Tibial artery (tissue), 4 donors: ENCODE results near the gene PDE6A.

Source experiments
- DNase-seq, 2 donors: peaks; one replicate each; pipeline ENCODE4 v3.0.0-alpha.2; 2019
- H3K27ac ChIP-seq, 2 donors: fragments of 200-600 bp; sonication (generic) in 1 of 2; 1 replicate in 1 of 2; 2 replicates in 1 of 2; pipeline ENCODE4 v1.5.1; 2018 to 2019; ENCODE audit warnings: mild to moderate bottlenecking in 1 of 2
- H3K27me3 ChIP-seq, 2 donors: fragments of 200-600 bp; sonication (generic) in 1 of 2; one replicate each; pipeline versions ENCODE4 v1.5.1 to v1.6.0; 2016 to 2019
- H3K36me3 ChIP-seq, 3 donors: fragments of 200-600 bp; sonication (generic) in 2 of 3; one replicate each; pipeline ENCODE4 v1.5.1; 2016 to 2019; ENCODE audit warnings: mild to moderate bottlenecking in 2 of 3
- H3K4me1 ChIP-seq, 4 donors: fragments of 200-600 bp; sonication (generic) in 2 of 4; 1 replicate in 3 of 4; 2 replicates in 1 of 4; pipeline ENCODE4 v1.5.1; 2016 to 2019
- H3K4me3 ChIP-seq, 2 donors: fragments of 200-600 bp; sonication (generic) in 1 of 2; 1 replicate in 1 of 2; 2 replicates in 1 of 2; pipeline ENCODE4 v1.5.1; 2018 to 2019; ENCODE audit warnings: mild to moderate bottlenecking in 2 of 2
- H3K9me3 ChIP-seq, 3 donors: fragments of 200-600 bp; sonication (generic) in 1 of 3; one replicate each; pipeline ENCODE4 v1.5.1; 2016 to 2019
- CTCF ChIP-seq, 2 experiments: fragments of 200-600 bp in 1 of 2; fragments of 450-650 bp in 1 of 2; IDR thresholded peaks; one replicate each; pipeline ENCODE4 v1.5.1; 2017 to 2019; ENCODE audit warnings: antibody characterized with exemption in 2 of 2, mild to moderate bottlenecking in 1 of 2, moderate library complexity in 1 of 2
- intact Hi-C: fragments of 100-400 bp; cut with DNase I; formaldehyde crosslinking; loops from one replicate; pipeline ENCODE4 v1.15.0; 2023; ENCODE audit warnings: low total_unique reads

The PDE6A gene

GRCh38 chr5:149811453-149811852 is 133.1 kb downstream of the PDE6A start:
- Histone ChIP-seq H3K4me1 (peaks cover 0 to 3% (median 0%) of the 10 kb centered on the region in 4 donors), H3K27ac (no peak overlapping the region), H3K9me3 (no peaks in the 10 kb centered on the region), H3K36me3 (no peaks in the 10 kb centered on the region), H3K4me3 (no peak overlapping the region), H3K27me3 (no peaks in the 10 kb centered on the region)
- no peak for DNase-seq
- intact Hi-C loops, result no loop called here
- TF ChIP-seq CTCF (IDR thresholded peaks at IDR 0.05), result no peak

- TF ChIP-seq CTCF (IDR thresholded peaks at IDR 0.05), result no peak
- Histone ChIP-seq H3K4me3 (no peak overlapping the region), H3K27ac (no peak overlapping the region), H3K9me3 (no peaks in the 10 kb centered on the region), H3K36me3 (no peaks in the 10 kb centered on the region), H3K4me1 (peaks cover 0 to 9% (median 5%) of the 10 kb centered on the region in 4 donors), H3K27me3 (no peaks in the 10 kb centered on the region)
- intact Hi-C loops, result no loop called here
- no peak for DNase-seq
Measured at GRCh38 chr5:149810856-149811255, 133.7 kb downstream of the PDE6A start.

- no peaks in the 10 kb centered on the region for H3K27me3 ChIP-seq
- no peak overlapping the region for H3K4me3 ChIP-seq
- H3K36me3 ChIP-seq, result no peaks in the 10 kb centered on the region
- TF ChIP-seq CTCF (IDR thresholded peaks at IDR 0.05), result no peak
- peaks cover 0 to 16% (median 10%) of the 10 kb centered on the region in 4 donors for H3K4me1 ChIP-seq
- intact Hi-C loops, result loop anchor here (10.0 kb wide), 1 partner anchor 75 kb away; the partner anchor contains the start of gene PPARGC1B
- H3K27ac ChIP-seq, result no peak overlapping the region
- no peak for DNase-seq
- H3K9me3 ChIP-seq, result no peaks in the 10 kb centered on the region
Measured at GRCh38 chr5:149809931-149810691, 134.5 kb downstream of the PDE6A start.

GRCh38 chr5:149808264-149808982 is 136.2 kb downstream of the PDE6A start:
- H3K4me1 ChIP-seq, result peaks cover 0 to 16% (median 10%) of the 10 kb centered on the region in 4 donors
- no peaks in the 10 kb centered on the region for H3K9me3 ChIP-seq
- no peaks in the 10 kb centered on the region for H3K27me3 ChIP-seq
- intact Hi-C loops, result loop anchor here (10.0 kb wide), 1 partner anchor 74 kb away; the partner anchor contains the start of gene PPARGC1B
- no peak for DNase-seq
- TF ChIP-seq CTCF (IDR thresholded peaks at IDR 0.05), result no peak
- H3K36me3 ChIP-seq, result no peaks in the 10 kb centered on the region
- no peak overlapping the region for H3K4me3 ChIP-seq
- H3K27ac ChIP-seq, result no peak overlapping the region
